Stimulated activated naive CD8-positive, alpha-beta T cell treated with anti-CD3 and anti-CD28 coated beads, Interleukin-15, amount 100 ng/mL, for 72 hours (primary cell): ENCODE measurements around the gene TFDP1.

Experiments used
- ATAC-seq: fragments of 150-1000 bp; cut with Tn5 transposase; 2 replicates; pipeline ENCODE4 v1.10.0; 2021; ENCODE audit warnings: mild to moderate bottlenecking, moderate library complexity
- DNase-seq, 2 donors: peaks; one replicate each; pipeline ENCODE4 v3.0.0; 2021 to 2022
- H3K27ac Mint-ChIP-seq, 2 donors: one replicate each; pipeline ENCODE4 v1.8.0; 2022; ENCODE audit warnings: mild to moderate bottlenecking in 2 of 2, mixed read lengths in 2 of 2, moderate library complexity in 2 of 2
- H3K27me3 Mint-ChIP-seq: one replicate; pipeline ENCODE4 v1.8.0; 2022; ENCODE audit warnings: mixed read lengths
- H3K4me1 Mint-ChIP-seq: one replicate; pipeline ENCODE4 v1.8.0; 2022; ENCODE audit warnings: mild to moderate bottlenecking, mixed read lengths
- H3K4me3 Mint-ChIP-seq, 2 donors: one replicate each; pipeline ENCODE4 v1.8.0; 2022; ENCODE audit warnings: mild to moderate bottlenecking in 2 of 2, mixed read lengths in 2 of 2, moderate library complexity in 1 of 2
- H3K9me3 Mint-ChIP-seq, 2 donors: one replicate each; pipeline ENCODE4 v1.8.0; 2022; ENCODE audit warnings: mixed read lengths in 2 of 2

The TFDP1 gene

GRCh38 chr13:113671066-113672001, 86.8 kb downstream of the TFDP1 start:
- H3K27me3 Mint-ChIP-seq: no peaks in the 10 kb centered on the region
- no peak for DNase-seq
- H3K4me1 Mint-ChIP-seq: no peaks in the 10 kb centered on the region
- no peak overlapping the region for H3K4me3 Mint-ChIP-seq
- H3K27ac Mint-ChIP-seq: peak overlapping the region in 1 of 2 donors; percentile 32
- no peak for ATAC-seq
- peaks cover 0 to 5% of the 10 kb centered on the region in 2 donors for H3K9me3 Mint-ChIP-seq

- Mint-ChIP-seq H3K4me1 (no peaks in the 10 kb centered on the region), H3K9me3 (peaks cover 0 to 5% of the 10 kb centered on the region in 2 donors), H3K27me3 (no peaks in the 10 kb centered on the region), H3K4me3 (no peak overlapping the region), H3K27ac (peak overlapping the region; percentile 1 to 75)
- peak; percentile 53 for ATAC-seq
- no peak for DNase-seq
Measured at GRCh38 chr13:113672002-113672651, 87.6 kb downstream of the TFDP1 start.
